Esophagus (tissue), 2 donors: ENCODE results near the gene BMP5. TPM values are rescaled to one million over a fixed set of nuclear protein-coding genes. Genes with fewer than 3 reads are reported as not detected.

Experiments
- H3K27ac ChIP-seq, 2 donors: one replicate each; pipeline ENCODE4 v1.5.1; 2013; ENCODE audit warnings: low read depth in 2 of 2, mild to moderate bottlenecking in 2 of 2, inconsistent platforms in 1 of 2, low read length in 1 of 2, moderate library complexity in 1 of 2
- H3K27me3 ChIP-seq, 2 donors: one replicate each; pipeline ENCODE4 v1.6.1; 2013; ENCODE audit warnings: low read length in 2 of 2, control low read depth in 1 of 2, mild to moderate bottlenecking in 1 of 2; ENCODE audit not compliant: insufficient read depth in 2 of 2, control insufficient read depth in 1 of 2
- H3K36me3 ChIP-seq, 2 donors: one replicate each; pipeline ENCODE4 v1.6.1; 2013; ENCODE audit warnings: low read length in 1 of 2; ENCODE audit not compliant: control insufficient read depth in 2 of 2, insufficient read depth in 2 of 2
- H3K4me1 ChIP-seq, 2 donors: one replicate each; pipeline ENCODE4 v1.6.1; 2013; ENCODE audit warnings: low read length in 1 of 2; ENCODE audit not compliant: control insufficient read depth in 2 of 2, insufficient read depth in 2 of 2
- H3K4me3 ChIP-seq, 2 donors: one replicate each; pipeline ENCODE4 v1.5.1; 2013; ENCODE audit warnings: low read length in 2 of 2, mild to moderate bottlenecking in 2 of 2, low read depth in 1 of 2, moderate library complexity in 1 of 2
- H3K9me3 ChIP-seq, 2 donors: one replicate each; pipeline ENCODE4 v1.6.1; 2013; ENCODE audit warnings: mild to moderate bottlenecking in 2 of 2, low read depth in 1 of 2, low read length in 1 of 2, moderate library complexity in 1 of 2; ENCODE audit not compliant: control insufficient read depth in 2 of 2, insufficient read depth in 1 of 2
- WGBS, 2 donors: extraction: QIAGEN DNeasy Blood & Tissue Kit; methylation state at CpG; one replicate each; pipeline ENCODE4 v1.1.7; 2013; 5-methylcytosine and 5-hydroxymethylcytosine counted together
- polyA plus RNA-seq, 2 donors: library from polyadenylated mRNA; stranded (reverse); fragments of 200-250 nt; gene quantifications; one replicate each; pipeline ENCODE4 v1.2.3, GENCODE V29; 2013
- donor health status: healthy with polysubstance abuse.
- donor health status: Bipolar disorder and iron deficiency.

BMP5 gene
- polyA plus RNA-seq, 2 donors = 0.04 to 0.15 TPM

GRCh38 chr6:55782275-55782674 lies 93.1 kb downstream of the BMP5 start:
- Histone ChIP-seq H3K36me3 (no peaks in the 10 kb centered on the region), H3K4me1 (no peaks in the 10 kb centered on the region), H3K9me3 (no peaks in the 10 kb centered on the region), H3K27ac (no peak overlapping the region), H3K4me3 (no peak overlapping the region), H3K27me3 (no peaks in the 10 kb centered on the region)
- WGBS, 2 donors = 65 to 71% methylated on average over 2 of the region's 2 CpGs

GRCh38 chr6:55778705-55779104 lies 96.7 kb downstream of the BMP5 start:
- WGBS, 2 donors = 72 to 77% methylated on average over 2 of the region's 2 CpGs
- no peak overlapping the region for H3K4me3 ChIP-seq
- no peaks in the 10 kb centered on the region for H3K9me3 ChIP-seq
- no peaks in the 10 kb centered on the region for H3K4me1 ChIP-seq
- H3K27me3 ChIP-seq = no peaks in the 10 kb centered on the region
- no peak overlapping the region for H3K27ac ChIP-seq
- H3K36me3 ChIP-seq = no peaks in the 10 kb centered on the region

GRCh38 chr6:55777469-55777868 lies 97.9 kb downstream of the BMP5 start:
- WGBS, 2 donors = 79 to 89% methylated on average over 1 of the region's 1 CpG
- no peaks in the 10 kb centered on the region for H3K4me1 ChIP-seq
- H3K27me3 ChIP-seq = no peaks in the 10 kb centered on the region
- no peak overlapping the region for H3K4me3 ChIP-seq
- H3K36me3 ChIP-seq = no peaks in the 10 kb centered on the region
- H3K9me3 ChIP-seq = no peaks in the 10 kb centered on the region
- no peak overlapping the region for H3K27ac ChIP-seq

- no peak overlapping the region for H3K4me3 ChIP-seq
- H3K4me1 ChIP-seq = no peaks in the 10 kb centered on the region
- WGBS, 2 donors = 27 to 31% methylated on average over 1 of the region's 1 CpG
- H3K36me3 ChIP-seq = no peaks in the 10 kb centered on the region
- no peak overlapping the region for H3K27ac ChIP-seq
- no peaks in the 10 kb centered on the region for H3K9me3 ChIP-seq
- no peaks in the 10 kb centered on the region for H3K27me3 ChIP-seq
Observed at GRCh38 chr6:55776113-55776512, 99.3 kb downstream of the BMP5 start.

GRCh38 chr6:55775029-55775318 lies 100.4 kb downstream of the BMP5 start:
- Histone ChIP-seq H3K36me3 (no peaks in the 10 kb centered on the region), H3K9me3 (no peaks in the 10 kb centered on the region), H3K27me3 (no peaks in the 10 kb centered on the region), H3K4me1 (no peaks in the 10 kb centered on the region), H3K4me3 (no peak overlapping the region), H3K27ac (no peak overlapping the region)

GRCh38 chr6:55774286-55775028 lies 100.9 kb downstream of the BMP5 start:
- H3K9me3 ChIP-seq = no peaks in the 10 kb centered on the region
- WGBS, 2 donors = 69 to 74% methylated on average over 5 of the region's 5 CpGs
- no peak overlapping the region for H3K4me3 ChIP-seq
- no peaks in the 10 kb centered on the region for H3K36me3 ChIP-seq
- no peaks in the 10 kb centered on the region for H3K27me3 ChIP-seq
- no peak overlapping the region for H3K27ac ChIP-seq
- H3K4me1 ChIP-seq = no peaks in the 10 kb centered on the region

- H3K4me1 ChIP-seq = no peaks in the 10 kb centered on the region
- WGBS, 2 donors = 89 to 93% methylated on average over 9 of the region's 9 CpGs
- H3K4me3 ChIP-seq = no peak overlapping the region
- H3K36me3 ChIP-seq = no peaks in the 10 kb centered on the region
- H3K9me3 ChIP-seq = no peaks in the 10 kb centered on the region
- no peak overlapping the region for H3K27ac ChIP-seq
- H3K27me3 ChIP-seq = no peaks in the 10 kb centered on the region
Observed at GRCh38 chr6:55773620-55774216, 101.7 kb downstream of the BMP5 start.

GRCh38 chr6:55772730-55773129 lies 102.7 kb downstream of the BMP5 start:
- H3K36me3 ChIP-seq = no peaks in the 10 kb centered on the region
- 67 to 79% methylated on average over 3 of the region's 3 CpGs for WGBS, 2 donors
- no peaks in the 10 kb centered on the region for H3K4me1 ChIP-seq
- H3K9me3 ChIP-seq = no peaks in the 10 kb centered on the region
- H3K27ac ChIP-seq = no peak overlapping the region
- H3K27me3 ChIP-seq = no peaks in the 10 kb centered on the region
- no peak overlapping the region for H3K4me3 ChIP-seq

GRCh38 chr6:55759536-55759935 lies 115.9 kb downstream of the BMP5 start:
- no peak overlapping the region for H3K27ac ChIP-seq
- no peaks in the 10 kb centered on the region for H3K4me1 ChIP-seq
- no peaks in the 10 kb centered on the region for H3K9me3 ChIP-seq
- 75 to 79% methylated on average over 1 of the region's 1 CpG for WGBS, 2 donors
- no peak overlapping the region for H3K4me3 ChIP-seq
- no peaks in the 10 kb centered on the region for H3K36me3 ChIP-seq
- no peaks in the 10 kb centered on the region for H3K27me3 ChIP-seq
